Neuron (in vitro differentiated cells): ENCODE measurements around the gene ADIRF.
"Not testable (repeated sequence)": the region's sequence is repeated elsewhere in the genome, so short reads cannot be mapped to it uniquely, and the experiment has no call there.

Experiments used
- H2AFZ ChIP-seq: one replicate; pipeline ENCODE4 v1.6.1; 2013; ENCODE audit warnings: low read depth, mild to moderate bottlenecking, inconsistent platforms, low read length, moderate library complexity
- H3K27me3 ChIP-seq: one replicate; pipeline ENCODE4 v1.6.1; 2013; ENCODE audit warnings: low read length; ENCODE audit not compliant: insufficient read depth
- H3K36me3 ChIP-seq: one replicate; pipeline ENCODE4 v1.6.1; 2013; ENCODE audit warnings: low read length; ENCODE audit not compliant: insufficient read depth
- H3K4me1 ChIP-seq: one replicate; pipeline ENCODE4 v1.6.1; 2013; ENCODE audit warnings: low read length; ENCODE audit not compliant: insufficient read depth
- H3K4me3 ChIP-seq: 2 replicates; pipeline ENCODE4 v1.5.1; 2013; ENCODE audit warnings: mild to moderate bottlenecking, low read length, moderate library complexity
- H3K9me3 ChIP-seq: one replicate; pipeline ENCODE4 v1.6.1; 2013; ENCODE audit warnings: low read length

ADIRF gene

DNA sequence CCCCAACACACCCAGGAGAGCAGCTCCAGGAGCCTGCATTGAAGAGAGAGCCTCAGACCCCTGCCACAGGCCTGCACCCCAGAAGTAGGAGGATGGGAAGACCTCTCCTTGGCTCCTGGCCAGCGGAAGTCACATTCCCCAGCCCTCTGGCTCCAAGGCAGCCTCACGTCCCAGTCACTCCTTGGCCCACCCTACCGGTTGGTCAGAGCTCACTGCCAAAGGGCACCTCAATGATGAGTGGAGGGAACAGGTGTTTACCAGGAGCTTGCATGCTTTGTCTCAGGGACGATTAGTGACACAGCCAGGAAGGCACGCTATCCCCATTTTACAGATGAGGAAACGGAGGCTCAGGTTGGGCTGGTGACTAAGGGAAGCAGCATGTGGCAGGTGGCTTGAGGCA is 50.8 kb downstream of the ADIRF start:
- not testable (repeated sequence) for H3K27me3 ChIP-seq, H2AFZ ChIP-seq, H3K36me3 ChIP-seq, H3K4me3 ChIP-seq, H3K9me3 ChIP-seq, H3K4me1 ChIP-seq

DNA sequence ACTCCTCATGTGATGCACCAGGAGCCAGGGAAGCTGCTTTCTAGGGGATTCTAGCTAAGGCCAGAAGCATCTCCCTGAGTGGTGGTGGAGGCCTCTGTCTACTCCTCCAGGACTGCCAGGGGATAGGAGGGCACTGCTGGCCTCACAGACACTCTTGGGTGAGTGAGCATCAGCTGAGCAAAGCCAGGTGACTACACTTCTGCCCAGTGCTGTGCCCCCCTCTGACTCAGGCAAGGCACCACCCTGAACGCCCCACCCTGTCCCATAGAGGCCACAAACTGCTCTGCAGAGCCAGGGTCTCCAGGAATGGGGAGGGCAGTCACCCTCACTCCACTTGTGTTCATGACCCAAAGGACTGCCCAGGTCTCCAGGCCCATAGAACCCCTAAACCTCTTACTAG is 51.2 kb downstream of the ADIRF start:
- not testable (repeated sequence) for H3K4me3 ChIP-seq, H3K9me3 ChIP-seq, H3K4me1 ChIP-seq, H2AFZ ChIP-seq, H3K36me3 ChIP-seq, H3K27me3 ChIP-seq

DNA sequence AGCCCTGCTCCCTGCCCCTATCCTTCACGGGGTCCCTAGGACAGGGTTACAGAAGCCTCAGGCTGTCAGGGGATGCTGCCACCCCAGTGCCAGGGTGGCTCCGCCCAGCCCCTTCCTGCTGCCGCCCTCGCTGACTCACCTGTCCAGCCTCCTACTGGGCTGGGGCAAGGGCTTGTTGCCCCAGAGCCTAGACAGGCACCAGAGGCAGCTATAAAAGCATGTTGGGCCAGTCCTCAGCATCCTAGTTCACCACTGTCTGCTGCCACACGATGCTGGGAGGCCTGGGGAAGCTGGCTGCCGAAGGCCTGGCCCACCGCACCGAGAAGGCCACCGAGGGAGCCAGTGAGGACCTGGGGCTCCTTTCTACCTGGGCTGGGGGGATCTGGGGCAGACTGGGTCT is 51.8 kb downstream of the ADIRF start, which contains the start of gene FAM25A:
Gene FAM25A, plus strand, starts transcription at position 239 of the 400 bp plus-strand sequence. Its CDS starts 31 bp downstream, at position 270.
- H2AFZ ChIP-seq, H3K27me3 ChIP-seq, H3K36me3 ChIP-seq, H3K4me1 ChIP-seq, H3K4me3 ChIP-seq, H3K9me3 ChIP-seq: not testable (repeated sequence)
